ENCODE results near the gene CLCA2.

CLCA2 gene

DNA sequence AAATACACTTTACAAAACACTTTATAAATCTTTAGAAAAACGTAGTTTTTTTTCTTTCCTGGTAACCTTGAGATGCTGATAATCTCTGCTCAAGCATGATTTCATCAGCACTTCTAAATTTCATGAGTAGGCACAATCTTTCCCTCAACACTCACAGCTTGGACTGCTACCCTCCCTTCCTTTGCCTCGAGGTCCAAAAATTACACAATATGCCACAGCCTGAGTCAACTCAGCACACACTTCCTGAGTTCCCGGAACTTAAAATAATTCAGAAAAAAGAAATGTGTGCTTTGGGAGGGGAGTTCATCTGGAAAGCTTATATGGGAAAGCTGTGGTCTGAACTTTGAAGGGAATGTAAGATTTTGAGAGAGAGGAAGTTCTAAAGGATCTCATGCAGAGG, 5.9 kb downstream of the CLCA2 start:
- in situ Hi-C loops (cut with MboI; ENCODE audit: low sequenced_read_pairs) = no loop called here

DNA sequence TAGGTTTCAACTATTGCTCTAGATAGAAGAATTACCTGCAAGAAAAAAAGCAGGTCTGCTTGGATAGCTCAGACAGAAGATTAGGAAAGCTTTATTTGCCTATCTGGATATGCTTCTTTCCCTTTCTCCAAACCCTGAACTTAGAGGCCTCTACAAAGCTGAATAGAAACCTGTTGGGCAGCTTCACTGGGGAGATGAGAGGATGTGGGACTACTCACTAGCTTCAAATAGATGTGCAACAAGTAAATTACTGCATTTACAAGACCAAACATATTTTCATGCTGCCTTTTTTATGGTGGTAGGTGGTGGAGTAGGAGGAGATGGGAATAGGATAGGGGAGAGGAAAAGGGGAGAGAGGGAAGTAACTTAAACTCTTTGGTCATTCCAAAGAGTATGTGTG, 6.4 kb downstream of the CLCA2 start:
- in situ Hi-C loops (cut with MboI; ENCODE audit: low sequenced_read_pairs) = no loop called here

DNA sequence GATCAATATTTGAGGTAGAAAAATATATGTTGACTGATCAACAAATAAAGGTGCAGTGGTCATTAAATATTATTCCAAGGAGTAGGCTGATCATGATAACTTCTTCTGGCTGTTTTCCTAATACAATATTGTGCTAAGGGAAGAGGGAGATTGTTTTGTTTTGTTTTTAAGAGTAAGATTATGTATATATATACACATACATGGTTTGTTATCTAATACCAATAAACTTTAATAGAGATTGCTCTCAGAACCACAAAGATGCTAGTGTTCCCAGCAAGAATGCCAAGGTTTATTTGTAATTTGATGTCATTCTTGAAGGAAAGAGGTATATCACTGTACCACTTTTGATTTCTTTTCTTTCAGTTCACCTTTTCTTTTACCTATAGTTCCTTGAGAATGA, 10.1 kb downstream of the CLCA2 start:
- in situ Hi-C loops (cut with MboI; ENCODE audit: low sequenced_read_pairs) = no loop called here

DNA sequence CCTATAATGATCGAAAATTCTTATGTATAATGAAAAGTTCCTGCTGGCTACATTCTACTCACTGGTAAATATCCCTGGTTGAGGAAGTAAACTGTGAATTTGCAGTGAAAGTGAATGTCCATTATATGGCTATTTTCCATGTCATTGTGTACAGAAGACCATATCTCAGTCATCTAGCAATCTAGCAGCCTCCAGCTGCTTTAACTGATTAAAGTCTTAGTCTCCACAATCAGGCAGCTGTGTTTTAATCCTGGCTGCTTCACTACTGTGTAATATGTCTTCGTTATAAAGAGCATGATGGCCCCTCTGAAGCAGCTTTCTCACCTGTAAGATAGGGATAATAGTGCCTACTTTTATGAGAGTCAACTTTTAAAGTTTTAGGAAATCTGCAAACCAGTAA, 11.4 kb downstream of the CLCA2 start:
- in situ Hi-C loops (cut with MboI; ENCODE audit: low sequenced_read_pairs) = no loop called here

DNA sequence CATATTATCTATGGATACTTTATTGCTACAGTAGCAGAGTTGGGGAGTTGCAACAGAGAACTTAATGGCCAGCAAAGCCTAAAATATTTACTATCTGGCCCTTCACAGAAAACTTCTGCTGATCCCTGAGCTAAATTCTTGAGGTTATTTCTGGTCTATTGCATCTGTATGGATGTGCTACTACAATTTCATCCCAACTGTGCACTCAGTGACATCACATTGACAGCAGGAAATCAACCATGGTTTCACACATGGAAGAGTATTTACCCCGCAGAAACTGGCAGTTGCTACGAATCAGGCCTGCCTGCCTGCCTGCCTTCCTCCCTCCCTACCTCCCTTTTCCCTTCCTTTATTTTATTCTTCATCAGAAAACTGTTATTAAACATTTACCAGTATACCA, 12.1 kb downstream of the CLCA2 start:
- in situ Hi-C loops (cut with MboI; ENCODE audit: low sequenced_read_pairs) = no loop called here

DNA sequence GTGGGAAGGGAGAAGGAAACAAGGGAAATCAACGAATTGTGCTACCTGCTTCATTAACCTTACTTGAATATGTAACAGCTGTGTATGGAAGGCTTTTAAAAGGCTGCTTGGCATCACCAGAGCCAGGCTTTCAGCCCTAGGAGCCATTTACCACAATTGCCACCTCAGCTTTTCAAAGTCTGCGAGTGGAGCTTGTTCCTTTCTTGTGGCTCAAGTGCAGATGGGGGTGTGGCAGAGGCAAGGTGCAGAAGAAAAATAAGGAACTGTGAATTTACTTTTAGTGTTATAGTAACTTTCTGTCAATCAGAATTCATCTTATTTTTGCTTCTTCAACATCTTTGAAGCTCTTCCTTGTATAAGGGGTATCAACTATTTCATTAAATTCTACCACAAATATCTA, 17.6 kb downstream of the CLCA2 start:
- in situ Hi-C loops (cut with MboI; ENCODE audit: low sequenced_read_pairs) = no loop called here

DNA sequence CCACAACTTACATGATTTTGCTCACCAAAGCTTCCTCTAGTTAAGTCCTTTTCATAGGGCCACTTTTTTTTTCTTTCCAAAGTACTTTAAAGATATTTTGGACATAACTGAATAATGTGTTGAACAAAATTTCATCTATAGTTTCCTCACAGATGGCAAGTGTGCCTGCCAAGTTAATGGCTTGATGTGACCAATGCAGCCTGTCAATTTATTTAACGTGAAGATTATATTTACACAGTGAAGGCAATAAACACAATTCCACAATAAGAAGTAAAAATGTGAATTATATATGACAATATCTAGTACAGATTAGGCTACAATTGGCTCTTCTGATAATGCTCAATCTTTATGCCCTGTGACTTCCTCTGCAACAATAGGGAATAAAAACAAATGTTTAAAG, 18.0 kb downstream of the CLCA2 start:
- in situ Hi-C loops (cut with MboI; ENCODE audit: low sequenced_read_pairs) = no loop called here

DNA sequence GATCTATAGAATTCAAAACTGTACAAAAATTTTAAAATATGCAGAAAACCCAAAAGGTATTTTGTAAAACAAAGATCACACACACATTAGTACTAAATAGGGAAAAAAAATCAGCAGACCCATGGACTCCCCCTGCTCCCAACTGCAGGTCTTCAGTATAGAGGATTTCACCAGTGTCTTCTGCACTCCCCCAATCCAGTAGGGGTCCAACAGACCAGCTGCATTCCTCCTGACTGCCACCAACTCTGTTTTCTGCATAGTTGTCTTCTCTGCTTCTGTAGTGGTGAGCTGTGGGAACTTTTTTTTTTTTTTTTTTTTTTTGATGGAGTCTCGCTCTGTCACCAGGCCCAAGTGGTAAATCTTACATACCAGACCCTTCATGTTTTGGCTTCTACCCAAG, 21.9 kb downstream of the CLCA2 start:
- in situ Hi-C loops (cut with MboI; ENCODE audit: low sequenced_read_pairs) = no loop called here

DNA sequence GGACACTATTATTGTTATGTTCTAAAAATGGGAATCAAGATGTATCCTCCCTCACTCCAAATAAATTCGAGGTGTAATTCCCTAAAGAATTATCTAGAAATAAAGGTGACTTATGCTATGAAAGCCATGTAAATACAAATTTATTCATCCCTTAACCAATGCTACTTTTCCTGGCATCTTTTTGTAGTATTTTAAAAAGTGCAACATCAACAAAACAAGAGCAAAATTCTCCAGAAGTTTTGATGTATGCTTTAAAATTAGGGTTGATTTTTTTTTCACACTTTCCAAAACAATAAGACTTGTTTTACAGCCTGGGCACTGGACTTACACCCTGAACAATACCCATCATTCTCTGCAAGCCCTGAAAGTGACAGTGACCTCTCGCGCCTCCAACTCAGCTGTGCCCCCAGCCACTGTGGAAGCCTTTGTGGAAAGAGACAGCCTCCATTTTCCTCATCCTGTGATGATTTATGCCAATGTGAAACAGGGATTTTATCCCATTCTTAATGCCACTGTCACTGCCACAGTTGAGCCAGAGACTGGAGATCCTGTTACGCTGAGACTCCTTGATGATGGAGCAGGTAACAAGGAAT, 23.3 kb downstream of the CLCA2 start:
- in situ Hi-C loops (cut with MboI; ENCODE audit: low sequenced_read_pairs) = no loop called here

DNA sequence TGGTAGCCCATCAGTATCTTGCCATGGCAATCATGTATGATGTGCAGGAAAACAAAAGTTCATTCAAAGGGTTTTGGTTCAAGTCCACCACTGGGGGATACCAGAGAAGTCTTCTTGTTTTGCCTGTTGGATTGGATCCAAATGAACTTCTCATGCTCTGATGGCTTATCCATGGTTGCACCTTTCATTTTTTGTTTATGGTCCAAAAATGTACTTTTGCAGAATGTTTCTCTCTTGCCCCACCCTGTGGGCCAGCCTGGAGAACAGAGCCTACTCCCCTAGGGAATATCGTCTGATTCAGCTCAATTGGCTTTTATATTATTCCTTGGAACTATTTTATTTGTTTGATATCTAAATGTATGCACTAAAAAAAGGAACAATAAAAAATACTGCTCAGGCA, 24.7 kb downstream of the CLCA2 start:
- in situ Hi-C loops (cut with MboI; ENCODE audit: low sequenced_read_pairs) = no loop called here

DNA sequence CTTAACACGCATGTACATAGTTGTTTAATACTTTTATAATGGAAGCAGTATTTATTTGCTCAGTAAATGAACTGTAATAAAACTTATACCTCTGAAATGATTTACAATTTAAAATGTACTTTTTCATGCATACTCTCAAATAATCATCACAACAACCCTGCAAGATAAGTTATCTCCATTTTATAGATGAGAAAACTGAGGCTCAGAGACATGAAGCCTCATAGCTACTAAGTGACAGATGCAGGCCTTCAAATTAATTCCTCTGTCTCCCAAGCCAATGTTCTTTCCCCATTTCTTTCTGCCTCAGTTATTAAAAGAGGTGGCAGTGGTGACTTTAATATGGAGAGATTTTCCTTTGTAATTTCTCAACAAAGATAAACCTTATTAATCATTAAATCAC, 25.1 kb downstream of the CLCA2 start:
- in situ Hi-C loops (cut with MboI; ENCODE audit: low sequenced_read_pairs) = no loop called here

DNA sequence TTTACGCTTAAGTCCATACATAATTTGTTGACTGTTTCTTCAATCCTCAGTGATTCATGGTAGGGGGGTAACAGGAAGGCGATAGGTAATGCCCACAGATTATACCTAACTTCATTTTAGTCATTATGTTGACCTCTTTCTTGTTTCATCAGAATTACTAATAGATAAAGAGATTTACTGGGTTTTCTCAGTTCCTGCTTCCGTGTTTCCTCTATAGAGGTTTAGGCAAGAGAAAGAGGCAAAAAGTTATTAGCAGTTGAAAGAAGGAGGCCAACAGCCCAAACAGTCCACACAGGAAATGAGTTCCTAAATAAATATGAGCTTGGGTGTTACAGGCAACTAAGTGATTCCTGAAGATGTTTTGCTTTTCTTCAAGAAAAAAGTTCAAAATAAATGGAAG, 26.9 kb downstream of the CLCA2 start:
- in situ Hi-C loops (cut with MboI; ENCODE audit: low sequenced_read_pairs) = no loop called here

DNA sequence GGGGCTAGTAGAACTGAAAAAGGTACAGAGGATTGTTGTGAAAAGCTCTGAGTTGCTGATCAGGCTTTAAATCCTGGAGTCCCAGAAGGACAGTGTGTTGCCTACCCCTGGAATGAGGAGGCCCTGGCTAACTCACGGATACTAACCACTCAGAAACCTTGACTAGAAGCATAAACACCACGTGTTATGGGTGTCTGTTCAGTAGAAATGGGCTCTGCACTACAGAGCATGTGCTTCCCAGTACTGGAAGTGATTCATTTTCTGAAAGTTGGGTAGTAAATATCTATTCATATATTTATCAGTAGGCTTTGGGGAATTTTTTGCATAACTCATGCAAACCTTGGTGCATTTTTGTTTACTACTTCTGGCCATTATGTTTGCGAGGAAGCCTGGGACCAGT, 29.7 kb downstream of the CLCA2 start:
- in situ Hi-C loops (cut with MboI; ENCODE audit: low sequenced_read_pairs) = no loop called here

DNA sequence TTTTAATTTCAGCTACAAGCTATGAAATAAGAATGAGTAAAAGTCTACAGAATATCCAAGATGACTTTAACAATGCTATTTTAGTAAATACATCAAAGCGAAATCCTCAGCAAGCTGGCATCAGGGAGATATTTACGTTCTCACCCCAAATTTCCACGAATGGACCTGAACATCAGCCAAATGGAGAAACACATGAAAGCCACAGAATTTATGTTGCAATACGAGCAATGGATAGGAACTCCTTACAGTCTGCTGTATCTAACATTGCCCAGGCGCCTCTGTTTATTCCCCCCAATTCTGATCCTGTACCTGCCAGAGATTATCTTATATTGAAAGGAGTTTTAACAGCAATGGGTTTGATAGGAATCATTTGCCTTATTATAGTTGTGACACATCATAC, 31.1 kb downstream of the CLCA2 start:
- in situ Hi-C loops (cut with MboI; ENCODE audit: low sequenced_read_pairs) = no loop called here

DNA sequence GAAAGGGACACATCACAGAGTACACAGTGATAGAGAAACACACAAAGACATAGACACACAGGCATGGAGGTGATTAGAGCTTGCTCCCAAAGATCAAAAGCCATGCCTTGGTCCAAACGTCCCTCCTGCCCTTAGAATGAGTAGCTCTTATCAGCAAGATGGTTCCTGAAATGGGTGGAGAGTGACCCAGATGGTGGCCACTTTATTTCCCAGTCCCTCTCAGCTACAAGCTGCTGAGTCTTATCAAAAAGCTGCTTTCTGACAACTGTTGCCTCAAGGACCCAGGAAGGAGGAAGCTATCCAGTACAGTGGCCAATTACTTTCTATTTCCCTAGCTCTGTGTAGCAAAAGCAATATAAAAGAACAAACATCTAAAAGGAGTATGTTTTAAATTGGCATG, 37.0 kb downstream of the CLCA2 start:
- in situ Hi-C loops (cut with MboI; ENCODE audit: low sequenced_read_pairs) = no loop called here

DNA sequence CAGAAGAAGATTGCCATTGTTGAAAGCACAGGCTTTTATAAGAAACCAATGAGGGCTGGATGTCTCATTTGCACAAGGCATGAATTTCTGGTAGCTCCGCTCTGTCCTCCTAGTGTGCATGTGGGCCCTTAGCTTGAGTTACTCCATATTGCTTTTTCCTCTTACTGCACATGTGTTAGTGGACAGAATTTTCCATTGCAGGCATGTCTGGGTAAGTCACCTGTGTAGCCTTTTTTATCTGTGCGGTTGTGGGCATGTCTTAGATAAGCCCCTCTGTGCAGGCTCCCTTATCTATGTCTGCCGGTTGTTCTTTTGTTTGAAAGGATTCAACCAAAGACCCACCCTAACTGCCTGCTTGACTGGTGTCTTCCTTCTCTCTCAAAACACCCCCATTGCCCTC, 37.5 kb downstream of the CLCA2 start:
- in situ Hi-C loops (cut with MboI; ENCODE audit: low sequenced_read_pairs) = no loop called here

DNA sequence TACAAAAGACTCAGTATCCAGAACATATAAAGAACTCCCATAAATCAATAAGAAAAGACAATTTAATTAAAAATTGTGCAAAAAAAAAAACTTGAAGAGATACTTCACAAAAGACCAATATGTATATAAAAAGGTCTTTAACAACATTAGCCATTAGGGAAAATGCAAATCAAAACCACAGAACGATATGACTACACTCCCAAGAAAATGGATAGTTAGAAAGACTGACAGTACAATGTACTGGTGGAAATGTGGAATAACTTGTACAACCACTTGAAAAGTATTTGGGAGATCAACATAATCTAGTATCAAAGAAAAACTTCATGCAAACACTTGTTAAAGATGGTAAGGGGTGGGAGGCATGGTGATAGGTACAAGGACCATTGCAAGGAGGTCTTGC, 40.8 kb downstream of the CLCA2 start:
- in situ Hi-C loops (cut with MboI; ENCODE audit: low sequenced_read_pairs) = no loop called here

DNA sequence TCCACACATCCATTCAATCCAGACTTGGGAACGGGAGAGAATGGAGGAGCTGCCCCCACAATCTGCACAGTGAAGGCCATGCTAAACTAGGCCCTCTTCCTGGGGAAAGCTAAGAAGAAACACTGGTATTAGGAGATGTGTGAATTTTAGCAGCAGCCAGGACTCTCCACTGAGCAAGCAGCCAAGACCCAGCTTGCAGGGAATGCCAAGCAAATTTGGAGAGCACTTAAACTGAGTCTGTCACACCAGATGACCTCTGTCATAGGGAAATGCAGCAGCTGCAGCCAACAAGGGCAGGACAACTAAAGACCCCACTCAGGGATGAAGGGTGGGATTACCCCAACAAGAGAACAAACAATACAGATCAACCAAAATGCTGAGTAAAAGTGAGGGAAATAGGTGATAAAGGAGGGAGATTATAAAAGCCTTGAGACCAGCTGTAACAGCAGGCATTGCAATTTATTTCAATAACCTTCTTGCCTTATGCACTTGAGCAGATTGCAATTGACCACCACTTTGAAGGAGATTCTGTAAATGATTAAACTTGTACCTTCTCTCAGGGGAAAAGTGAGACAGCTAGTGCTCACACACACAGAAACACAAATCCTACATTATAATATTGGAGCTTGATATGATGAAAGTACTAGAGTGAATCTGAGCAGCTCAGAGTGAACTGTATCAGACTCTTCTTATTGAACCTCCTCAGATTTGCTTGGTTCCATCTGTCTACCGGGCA, 42.3 kb downstream of the CLCA2 start:
- in situ Hi-C loops (cut with MboI; ENCODE audit: low sequenced_read_pairs) = no loop called here

DNA sequence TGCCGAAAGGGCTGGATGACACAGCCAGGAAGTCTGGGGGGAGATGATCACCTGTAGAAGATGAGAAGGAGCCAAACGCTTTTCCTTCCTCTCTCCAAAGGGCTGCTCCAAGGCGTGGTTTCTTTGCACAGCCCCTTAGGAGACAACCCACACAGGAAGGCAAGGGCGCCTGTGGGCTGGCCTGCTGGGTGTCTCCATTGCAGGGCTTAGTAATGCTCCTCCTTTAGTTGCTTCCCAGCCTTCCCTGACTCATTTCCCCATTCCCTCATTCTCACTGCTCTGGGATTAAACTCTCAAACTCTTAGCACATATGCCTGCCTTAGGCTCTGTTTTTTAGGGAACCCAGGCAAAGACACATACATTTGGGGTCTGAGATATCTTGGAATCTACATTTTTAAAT, 43.0 kb downstream of the CLCA2 start:
- in situ Hi-C loops (cut with MboI; ENCODE audit: low sequenced_read_pairs) = no loop called here

DNA sequence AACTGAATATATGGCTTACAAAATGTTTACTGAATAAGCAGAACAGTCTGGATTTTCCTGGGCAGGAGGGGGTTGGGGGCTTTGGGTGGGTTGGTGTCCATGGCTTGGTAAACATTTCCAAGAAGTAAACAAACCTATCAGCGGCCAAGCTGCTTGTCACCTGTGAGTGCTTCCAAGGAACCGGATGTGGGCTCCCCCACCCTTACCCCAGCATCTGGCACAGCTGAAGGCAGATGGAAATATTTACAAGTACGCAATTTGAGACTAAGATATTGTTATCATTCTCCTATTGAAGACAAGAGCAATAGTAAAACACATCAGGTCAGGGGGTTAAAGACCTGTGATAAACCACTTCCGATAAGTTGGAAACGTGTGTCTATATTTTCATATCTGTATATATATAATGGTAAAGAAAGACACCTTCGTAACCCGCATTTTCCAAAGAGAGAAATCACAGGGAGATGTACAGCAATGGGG, 44.6 kb downstream of the CLCA2 start, which contains the start of gene CLCA1:
CLCA1 (plus strand) TSS at position 427 of the 477 bp plus-strand sequence; CDS start at position 472, 45 bp downstream.
- in situ Hi-C loops (cut with MboI; ENCODE audit: low sequenced_read_pairs) = no loop called here

DNA sequence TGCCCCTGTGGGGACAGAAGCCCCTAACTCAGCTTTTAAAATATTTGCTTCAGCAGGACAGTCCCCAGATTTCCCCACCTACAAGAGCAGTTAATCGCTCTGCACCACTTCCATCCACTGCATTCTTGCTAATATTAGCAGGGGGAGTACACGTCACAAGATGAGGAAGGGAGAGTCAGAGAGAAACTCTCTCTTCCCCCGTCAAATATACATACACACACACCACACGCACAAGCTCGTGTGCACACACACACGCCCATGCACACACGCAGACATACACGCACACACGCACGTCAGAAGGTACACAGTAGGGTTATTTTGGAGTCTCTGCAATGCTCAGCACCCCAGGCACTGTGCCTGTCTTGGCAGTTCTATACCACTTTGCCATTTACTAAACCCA, 46.9 kb downstream of the CLCA2 start:
- in situ Hi-C loops (cut with MboI; ENCODE audit: low sequenced_read_pairs) = no loop called here

DNA sequence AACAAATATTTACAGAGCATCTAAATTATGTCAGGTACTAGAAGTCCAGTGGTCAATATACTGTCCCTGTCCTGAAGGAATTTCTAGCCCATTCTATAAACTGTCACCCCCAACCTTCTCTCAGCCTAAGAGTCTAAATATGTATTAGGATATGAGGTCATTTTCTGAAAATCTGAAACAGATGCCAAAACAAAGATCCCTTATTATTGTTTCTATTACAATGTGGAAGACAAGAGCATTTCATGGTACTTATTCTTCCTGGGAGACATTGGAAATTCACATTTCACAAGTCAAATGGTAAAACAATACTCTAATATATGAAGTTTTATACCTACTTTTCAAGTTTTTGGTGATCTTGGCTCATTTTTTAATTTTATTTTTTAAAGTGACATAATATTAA, 47.3 kb downstream of the CLCA2 start:
- in situ Hi-C loops (cut with MboI; ENCODE audit: low sequenced_read_pairs) = no loop called here

DNA sequence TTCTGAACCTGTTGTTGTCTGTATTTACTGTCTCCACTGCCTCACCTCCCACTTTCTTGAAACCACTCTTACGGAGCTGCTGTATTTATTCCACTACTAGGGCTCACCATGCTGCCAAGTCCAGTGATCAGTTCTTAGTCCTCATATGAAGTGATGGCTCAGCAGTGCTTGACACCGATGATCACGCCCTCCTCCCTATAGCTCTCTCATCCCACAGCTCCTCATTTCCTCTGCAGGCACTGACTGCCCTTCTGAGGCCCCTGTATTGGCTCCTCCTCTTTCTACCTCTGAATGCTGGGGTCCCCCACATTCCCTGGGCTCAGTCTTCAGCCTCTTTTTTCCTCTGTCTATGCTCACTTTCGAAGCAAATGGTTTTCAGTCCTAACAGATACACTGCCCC, 48.2 kb downstream of the CLCA2 start:
- in situ Hi-C loops (cut with MboI; ENCODE audit: low sequenced_read_pairs) = no loop called here

Data from HL-60/S4 (cell line).